Activated T-helper 2 cell treated with anti-CD3 and anti-CD28 coated beads, Interferon-gamma antibody, Interleukin-2, Interleukin-4, amounts not matched to agents 10 μg/mL and 5 μg/mL and 100 μg/mL, durations not matched to agents 14 hours and 24 hours and 36 hours (primary cell): ENCODE measurements around the gene ZNF892. TPM values are rescaled to one million over a fixed set of nuclear protein-coding genes. Genes with fewer than 3 reads are reported as not detected.

Source experiments
- DNase-seq: peaks from one replicate; pipeline ENCODE4 v3.0.0; 2021; ENCODE audit warnings: low spot score
- H3K27ac Mint-ChIP-seq: one replicate; pipeline ENCODE4 v1.8.0; 2021; ENCODE audit warnings: mixed read lengths
- H3K27me3 Mint-ChIP-seq: one replicate; pipeline ENCODE4 v1.8.0; 2021; ENCODE audit warnings: low read depth, mixed read lengths
- H3K36me3 Mint-ChIP-seq: one replicate; pipeline ENCODE4 v1.8.0; 2021; ENCODE audit warnings: low read depth, mixed read lengths
- H3K4me1 Mint-ChIP-seq: one replicate; pipeline ENCODE4 v1.8.0; 2021; ENCODE audit warnings: low read depth, mixed read lengths
- H3K4me3 Mint-ChIP-seq: one replicate; pipeline ENCODE4 v1.8.0; 2021; ENCODE audit warnings: low read depth, mild to moderate bottlenecking, moderate library complexity, mixed read lengths
- H3K9me3 Mint-ChIP-seq: one replicate; pipeline ENCODE4 v1.8.0; 2021; ENCODE audit warnings: mixed read lengths
- intact Hi-C: fragments of 100-400 bp; cut with micrococcal nuclease; formaldehyde crosslinking; loops from one replicate; pipeline ENCODE4 v1.15.1; 2023
- total RNA-seq: library from RNA; stranded (reverse); gene quantifications from 2 replicates; pipeline ENCODE4 v1.2.3, GENCODE V29; 2022

Gene ZNF892
- 4.7 and 4.8 TPM in 2 replicates for total RNA-seq

- intact Hi-C loops = loop anchor here (1.0 to 5.0 kb wide), 3 partner anchors 42 to 180 kb away; partner anchors contain the start of genes MAL, MRPS5 and ZNF2
- H3K36me3 Mint-ChIP-seq = peaks cover 40% of the 10 kb centered on the region
- peaks cover 17% of the 10 kb centered on the region for H3K4me1 Mint-ChIP-seq
- H3K27me3 Mint-ChIP-seq = no peaks in the 10 kb centered on the region
- DNase-seq = peak; percentile 75
- peak within 1 kb of the TSS; percentile 60 for H3K27ac Mint-ChIP-seq
- H3K9me3 Mint-ChIP-seq = peaks cover 39% of the 10 kb centered on the region
- peak within 1 kb of the TSS; percentile 87 for H3K4me3 Mint-ChIP-seq
These were observed at the start of gene ZNF892 for GRCh38 chr2:95207111-95207961. TSS of gene ZNF892 (plus strand) at chr2:95207521. CDS start at chr2:95207816, 295 bp downstream.

GRCh38 chr2:95158441-95158840 is 48.9 kb upstream of the ZNF892 start:
- Mint-ChIP-seq H3K36me3 (peaks cover 38% of the 10 kb centered on the region), H3K27me3 (no peaks in the 10 kb centered on the region), H3K9me3 (peaks cover 27% of the 10 kb centered on the region), H3K4me1 (peaks cover 8% of the 10 kb centered on the region), H3K27ac (no peak overlapping the region), H3K4me3 (peak overlapping the region; percentile 80)
- DNase-seq = no peak
- intact Hi-C loops = no loop called here

- H3K27me3 Mint-ChIP-seq = no peaks in the 10 kb centered on the region
- DNase-seq = no peak
- H3K36me3 Mint-ChIP-seq = peaks cover 31% of the 10 kb centered on the region
- intact Hi-C loops = no loop called here
- peak overlapping the region; percentile 80 for H3K4me3 Mint-ChIP-seq
- H3K9me3 Mint-ChIP-seq = peaks cover 21% of the 10 kb centered on the region
- peaks cover 8% of the 10 kb centered on the region for H3K4me1 Mint-ChIP-seq
- no peak overlapping the region for H3K27ac Mint-ChIP-seq
These were observed 48.3 kb upstream of the ZNF892 start for GRCh38 chr2:95158891-95159619.

GRCh38 chr2:95159690-95160449 is 47.5 kb upstream of the ZNF892 start, which contains the start of gene ZNF514:
TSS of gene ZNF514 (minus strand) at chr2:95159848. CDS start at chr2:95153253, 6,595 bp downstream.
- H3K4me1 Mint-ChIP-seq = peaks cover 13% of the 10 kb centered on the region
- DNase-seq = peak; percentile 73
- no peaks in the 10 kb centered on the region for H3K27me3 Mint-ChIP-seq
- peaks cover 13% of the 10 kb centered on the region for H3K9me3 Mint-ChIP-seq
- H3K4me3 Mint-ChIP-seq = peak within 1 kb of the TSS; percentile 88
- peaks cover 23% of the 10 kb centered on the region for H3K36me3 Mint-ChIP-seq
- peak within 1 kb of the TSS; percentile 75 for H3K27ac Mint-ChIP-seq
- intact Hi-C loops = no loop called here

- DNase-seq = no peak
- no peaks in the 10 kb centered on the region for H3K27me3 Mint-ChIP-seq
- peak overlapping the region; percentile 98 for H3K4me3 Mint-ChIP-seq
- H3K36me3 Mint-ChIP-seq = no peaks in the 10 kb centered on the region
- intact Hi-C loops = loop anchor here (1.0 to 5.0 kb wide), 5 partner anchors 42 to 237 kb away; partner anchors contain the start of genes FAHD2A, MRPS5 and ZNF892
- no peaks in the 10 kb centered on the region for H3K9me3 Mint-ChIP-seq
- peak overlapping the region; percentile 93 for H3K27ac Mint-ChIP-seq
- peaks cover 21% of the 10 kb centered on the region for H3K4me1 Mint-ChIP-seq
These were observed 42.3 kb upstream of the ZNF892 start for GRCh38 chr2:95165030-95165370.

- no peaks in the 10 kb centered on the region for H3K9me3 Mint-ChIP-seq
- peak; percentile 94 for DNase-seq
- intact Hi-C loops = loop anchor here (1.0 to 5.0 kb wide), 5 partner anchors 42 to 237 kb away; partner anchors contain the start of genes FAHD2A, MRPS5 and ZNF892
- H3K27me3 Mint-ChIP-seq = no peaks in the 10 kb centered on the region
- peak within 1 kb of the TSS; percentile 93 for H3K27ac Mint-ChIP-seq
- H3K4me3 Mint-ChIP-seq = peak within 1 kb of the TSS; percentile 98
- no peaks in the 10 kb centered on the region for H3K36me3 Mint-ChIP-seq
- H3K4me1 Mint-ChIP-seq = peaks cover 19% of the 10 kb centered on the region
These were observed 41.8 kb upstream of the ZNF892 start, which contains the start of gene ZNF2 for GRCh38 chr2:95165371-95166064. TSS of gene ZNF2 (plus strand) at chr2:95165809. CDS start at chr2:95176227, 10,418 bp downstream.

- DNase-seq = no peak
- H3K9me3 Mint-ChIP-seq = no peaks in the 10 kb centered on the region
- peak overlapping the region; percentile 93 for H3K27ac Mint-ChIP-seq
- H3K4me1 Mint-ChIP-seq = peaks cover 19% of the 10 kb centered on the region
- no peaks in the 10 kb centered on the region for H3K27me3 Mint-ChIP-seq
- peak overlapping the region; percentile 98 for H3K4me3 Mint-ChIP-seq
- intact Hi-C loops = loop anchor here (5.0 kb wide), 1 partner anchor 89 kb away; no protein-coding TSS in a partner anchor
- H3K36me3 Mint-ChIP-seq = no peaks in the 10 kb centered on the region
These were observed 41.1 kb upstream of the ZNF892 start for GRCh38 chr2:95166065-95166763.

- DNase-seq = no peak
- Mint-ChIP-seq H3K36me3 (peaks cover 10% of the 10 kb centered on the region), H3K27me3 (no peaks in the 10 kb centered on the region), H3K4me3 (no peak overlapping the region), H3K4me1 (no peaks in the 10 kb centered on the region), H3K27ac (no peak overlapping the region), H3K9me3 (no peaks in the 10 kb centered on the region)
- intact Hi-C loops = no loop called here
These were observed 35.4 kb upstream of the ZNF892 start for GRCh38 chr2:95171902-95172301.

- intact Hi-C loops = no loop called here
- Mint-ChIP-seq H3K9me3 (peaks cover 8% of the 10 kb centered on the region), H3K4me3 (no peak overlapping the region), H3K27me3 (no peaks in the 10 kb centered on the region), H3K36me3 (peaks cover 31% of the 10 kb centered on the region), H3K4me1 (no peaks in the 10 kb centered on the region), H3K27ac (no peak overlapping the region)
- DNase-seq = no peak
These were observed 33.2 kb upstream of the ZNF892 start for GRCh38 chr2:95174031-95174542.

GRCh38 chr2:95179451-95179850 is 27.9 kb upstream of the ZNF892 start:
- Mint-ChIP-seq H3K4me1 (no peaks in the 10 kb centered on the region), H3K36me3 (peaks cover 79% of the 10 kb centered on the region), H3K4me3 (no peak overlapping the region), H3K27me3 (no peaks in the 10 kb centered on the region), H3K9me3 (peaks cover 50% of the 10 kb centered on the region), H3K27ac (no peak overlapping the region)
- no peak for DNase-seq
- intact Hi-C loops = no loop called here

- Mint-ChIP-seq H3K36me3 (peaks cover 70% of the 10 kb centered on the region), H3K4me3 (no peak overlapping the region), H3K27me3 (no peaks in the 10 kb centered on the region), H3K9me3 (peaks cover 60% of the 10 kb centered on the region), H3K27ac (no peak overlapping the region), H3K4me1 (no peaks in the 10 kb centered on the region)
- intact Hi-C loops = no loop called here
- DNase-seq = no peak
These were observed 25.5 kb upstream of the ZNF892 start for GRCh38 chr2:95181774-95182173.
